CD4-positive, alpha-beta T cell (primary cell): Measurements from ENCODE around the gene SPTBN1. TPM values are rescaled to one million over a fixed set of nuclear protein-coding genes. Genes with fewer than 3 reads are reported as not detected.

Experiments used
- ATAC-seq: fragments of 200-7000 bp; cut with Tn5 transposase; one replicate; pipeline ENCODE4 v1.10.0; 2022; ENCODE audit warnings: mild to moderate bottlenecking; ENCODE audit not compliant: poor library complexity
- CTCF ChIA-PET: fragments of 350-600 bp; sonication (Branson Sonifier 250); formaldehyde crosslinking; loops from one replicate; lab custom pipeline; 2021; ENCODE audit warnings: antibody characterized with exemption, inconsistent platforms; lab: Charles Lee
- POLR2A ChIA-PET: fragments of 350-600 bp; sonication (Branson Sonifier 250); formaldehyde crosslinking; loops from one replicate; lab custom pipeline; 2021; ENCODE audit warnings: antibody characterized with exemption, inconsistent platforms; lab: Charles Lee
- DNase-seq, 14 experiments: peaks; one replicate each; pipeline ENCODE4 v3.0.0-alpha.2; 2013 to 2020; ENCODE audit warnings: mixed read lengths in 2 of 14
- H3K27ac ChIP-seq, 2 donors: one replicate each; pipeline versions ENCODE4 v1.5.1 to v1.7.0; 2013; ENCODE audit warnings: low read length in 2 of 2, low read depth in 1 of 2, mild to moderate bottlenecking in 1 of 2
- H3K27me3 ChIP-seq, 2 experiments: 1 replicate in 1 of 2; 2 replicates in 1 of 2; pipeline versions ENCODE4 v1.6.1 to v1.7.0; 2013; ENCODE audit warnings: low read length in 2 of 2, control low read depth in 1 of 2, mild to moderate bottlenecking in 1 of 2, moderate library complexity in 1 of 2; ENCODE audit not compliant: insufficient read depth in 2 of 2, control insufficient read depth in 1 of 2
- H3K36me3 ChIP-seq: one replicate; pipeline ENCODE4 v1.6.1; 2013; ENCODE audit warnings: low read length, control low read depth; ENCODE audit not compliant: insufficient read depth
- H3K4me1 ChIP-seq: one replicate; pipeline ENCODE4 v1.6.1; 2013; ENCODE audit warnings: low read length, control low read depth; ENCODE audit not compliant: insufficient read depth
- H3K4me3 ChIP-seq: one replicate; pipeline ENCODE4 v1.5.1; 2013; ENCODE audit warnings: mild to moderate bottlenecking, low read length, moderate library complexity
- H3K9me3 ChIP-seq, 2 experiments: 1 replicate in 1 of 2; 2 replicates in 1 of 2; pipeline versions ENCODE4 v1.6.1 to v1.7.0; 2013; ENCODE audit warnings: low read length in 2 of 2, mild to moderate bottlenecking in 2 of 2, control low read depth in 1 of 2, moderate library complexity in 1 of 2; ENCODE audit not compliant: control insufficient read depth in 1 of 2, insufficient read depth in 1 of 2
- H3K27ac Mint-ChIP-seq: one replicate; pipeline ENCODE4 v1.8.0; 2020; ENCODE audit warnings: mixed read lengths
- H3K27me3 Mint-ChIP-seq: one replicate; pipeline ENCODE4 v1.8.0; 2021; ENCODE audit warnings: mixed read lengths
- H3K36me3 Mint-ChIP-seq: one replicate; pipeline ENCODE4 v1.8.0; 2021; ENCODE audit warnings: low read depth, mixed read lengths
- H3K4me1 Mint-ChIP-seq: one replicate; pipeline ENCODE4 v1.8.0; 2021; ENCODE audit warnings: low read depth, mixed read lengths
- H3K4me3 Mint-ChIP-seq: one replicate; pipeline ENCODE4 v1.8.0; 2020; ENCODE audit warnings: mild to moderate bottlenecking, mixed read lengths
- H3K9me3 Mint-ChIP-seq: one replicate; pipeline ENCODE4 v1.8.0; 2020; ENCODE audit warnings: mixed read lengths
- CTCF ChIP-seq: fragments of 200-600 bp; IDR thresholded peaks from one replicate; pipeline ENCODE4 v1.8.0; 2022; ENCODE audit warnings: antibody characterized with exemption, mild to moderate bottlenecking
- intact Hi-C, 2 experiments: fragments of 100-400 bp; cut with DNase I in 1 of 2; cut with micrococcal nuclease in 1 of 2; formaldehyde crosslinking; loops; one replicate each; pipeline versions ENCODE4 v1.15.1 to v1.9.0; 2023 to 2025; cut with DNase I, micrococcal nuclease
- total RNA-seq, 174 experiments: library from RNA in 2 of 174; stranded (reverse) in 2 of 174; gene quantifications; one replicate each; pipeline ENCODE4 v1.2.3 and lab custom pipeline; 2021 to 2026

Gene SPTBN1
- total RNA-seq, 2 experiments from 2014 or later, result 156 to 166 TPM

GRCh38 chr2:54670485-54671009 lies 214.4 kb downstream of the SPTBN1 start:
- ChIA-PET CTCF (no interaction called here), POLR2A (no interaction called here)
- no peaks in the 10 kb centered on the region for H3K9me3 Mint-ChIP-seq
- H3K36me3 Mint-ChIP-seq, result peaks cover 63% of the 10 kb centered on the region
- ATAC-seq, result no peak
- Histone ChIP-seq H3K27ac (no peak overlapping the region), H3K4me3 (no peak overlapping the region), H3K36me3 (peaks cover 48% of the 10 kb centered on the region), H3K27me3 (no peaks in the 10 kb centered on the region), H3K9me3 (no peaks in the 10 kb centered on the region), H3K4me1 (peaks cover 11% of the 10 kb centered on the region)
- intact Hi-C loops, result no loop called here
- no peak overlapping the region for H3K4me3 Mint-ChIP-seq
- H3K27ac Mint-ChIP-seq, result peak overlapping the region; percentile 2
- no peak for DNase-seq
- TF ChIP-seq CTCF, result no peak
- H3K27me3 Mint-ChIP-seq, result no peaks in the 10 kb centered on the region
- peaks cover 13% of the 10 kb centered on the region for H3K4me1 Mint-ChIP-seq

GRCh38 chr2:54671010-54671409 lies 214.9 kb downstream of the SPTBN1 start:
- Histone ChIP-seq H3K4me1 (peaks cover 11% of the 10 kb centered on the region), H3K27me3 (no peaks in the 10 kb centered on the region), H3K27ac (no peak overlapping the region), H3K9me3 (no peaks in the 10 kb centered on the region), H3K36me3 (peaks cover 43% of the 10 kb centered on the region), H3K4me3 (no peak overlapping the region)
- Mint-ChIP-seq H3K4me3 (no peak overlapping the region), H3K9me3 (no peaks in the 10 kb centered on the region), H3K4me1 (peaks cover 12% of the 10 kb centered on the region), H3K27me3 (no peaks in the 10 kb centered on the region), H3K36me3 (peaks cover 59% of the 10 kb centered on the region), H3K27ac (peak overlapping the region; percentile 2)
- DNase-seq (no peak), ATAC-seq (no peak)
- intact Hi-C loops, result no loop called here
- TF ChIP-seq CTCF, result no peak
- ChIA-PET CTCF (no interaction called here), POLR2A (no interaction called here)

- H3K9me3 ChIP-seq, result no peaks in the 10 kb centered on the region
- no peak overlapping the region for H3K4me3 ChIP-seq
- Mint-ChIP-seq H3K27me3 (no peaks in the 10 kb centered on the region), H3K36me3 (peaks cover 48% of the 10 kb centered on the region), H3K9me3 (no peaks in the 10 kb centered on the region), H3K4me1 (peaks cover 16% of the 10 kb centered on the region), H3K4me3 (no peak overlapping the region), H3K27ac (no peak overlapping the region)
- peaks cover 33% of the 10 kb centered on the region for H3K36me3 ChIP-seq
- peaks cover 11% of the 10 kb centered on the region for H3K4me1 ChIP-seq
- TF ChIP-seq CTCF, result no peak
- ATAC-seq (no peak), DNase-seq (no peak)
- no peaks in the 10 kb centered on the region for H3K27me3 ChIP-seq
- ChIA-PET CTCF (no interaction called here), POLR2A (no interaction called here)
- no peak overlapping the region for H3K27ac ChIP-seq
- intact Hi-C loops, result no loop called here
These were observed 215.9 kb downstream of the SPTBN1 start for GRCh38 chr2:54671875-54672589.
